A549 (cell line): ENCODE data around the gene SMPD1. TPM values are rescaled to one million over a fixed set of nuclear protein-coding genes. Genes with fewer than 3 reads are reported as not detected.

Source experiments
- ATAC-seq, 2 experiments: fragments of 200-7000 bp in 1 of 2; fragments of >200 bp in 1 of 2; cut with Nextera tagmentation in 1 of 2; cut with Tn5 transposase in 1 of 2; 3 replicates each; pipeline versions ENCODE4 v1.8.0 to v1.9.1; 2018 to 2020; ENCODE audit warnings: mild to moderate bottlenecking in 1 of 2, moderate library complexity in 1 of 2
- CTCF ChIA-PET: fragments of 300-600 bp; sonication (Branson Sonifier 250); formaldehyde crosslinking; extraction: SDS; loops from one replicate; lab custom pipeline; 2021; ENCODE audit warnings: antibody characterized with exemption, inconsistent platforms; lab: Yijun Ruan, JAX
- POLR2A ChIA-PET: fragments of 350-600 bp; formaldehyde crosslinking; extraction: SDS; loops from one replicate; lab custom pipeline; 2021; ENCODE audit warnings: antibody characterized with exemption, inconsistent platforms; lab: Yijun Ruan, JAX
- DNase-seq, 2 experiments: peaks; one replicate each; pipeline versions ENCODE4 v3.0.0 to v3.0.0-alpha.2; 2011 to 2016; ENCODE audit warnings: low read depth in 1 of 2, low spot score in 1 of 2
- FAIRE-seq: peaks from 2 replicates; lab custom pipeline; 2011; peaks lifted over from hg19 to GRCh38; lab: Jason Lieb, UNC
- H3K27ac ChIP-seq, 2 experiments: fragments of >200 bp; sonication (Bioruptor Twin); formaldehyde crosslinking; 3 replicates each; pipeline ENCODE4 v1.5.1; 2016 to 2017
- H3K4me1 ChIP-seq: fragments of >200 bp; sonication (Bioruptor Twin); formaldehyde crosslinking; 3 replicates; pipeline ENCODE4 v1.6.1; 2016
- H3K4me2 ChIP-seq: fragments of >200 bp; sonication (Bioruptor Twin); formaldehyde crosslinking; 3 replicates; pipeline ENCODE4 v1.6.1; 2016
- H3K4me3 ChIP-seq: fragments of >200 bp; sonication (Bioruptor Twin); formaldehyde crosslinking; 3 replicates; pipeline ENCODE4 v1.5.1; 2016
- H3K9me3 ChIP-seq: fragments of >200 bp; sonication (Bioruptor Twin); formaldehyde crosslinking; 3 replicates; pipeline ENCODE4 v1.6.1; 2016
- CBX8 ChIP-seq: fragments of 200-600 bp; sonication (generic); IDR thresholded peaks from 2 replicates; pipeline ENCODE4 v1.6.1; 2016
- CEBPB ChIP-seq, 2 experiments: fragments of >200 bp in 1 of 2; sonication (Bioruptor Twin) in 1 of 2; formaldehyde crosslinking in 1 of 2; IDR thresholded peaks; 2 replicates each; pipeline ENCODE4 v1.6.1; 2012 to 2016
- CHD2 ChIP-seq: fragments of 150-350 bp; IDR thresholded peaks from 2 replicates; pipeline ENCODE4 v1.6.1; 2014; ENCODE audit warnings: low read length; ENCODE audit not compliant: partially characterized antibody
- CHD4 ChIP-seq: fragments of 200-600 bp; sonication (generic); IDR thresholded peaks from 2 replicates; pipeline ENCODE4 v1.6.1; 2016; ENCODE audit warnings: antibody characterized with exemption, mild to moderate bottlenecking, borderline replicate concordance
- EP300 ChIP-seq, 2 experiments: fragments of >200 bp; sonication (Bioruptor Twin); formaldehyde crosslinking; IDR thresholded peaks; 2 replicates in 1 of 2; 3 replicates in 1 of 2; pipeline ENCODE4 v1.6.1; 2016 to 2017
- FOSL2 ChIP-seq, 2 experiments: fragments of 450-650 bp in 1 of 2; fragments of >200 bp in 1 of 2; sonication (Bioruptor Twin) in 1 of 2; formaldehyde crosslinking; IDR thresholded peaks; 2 replicates each; pipeline versions ENCODE4 v1.5.0 to v1.6.1; 2016 to 2020; ENCODE audit warnings: mild to moderate bottlenecking in 1 of 2, moderate library complexity in 1 of 2
- FOXS1 ChIP-seq: fragments of 250-450 bp; sonication (Bioruptor Pico); IDR thresholded peaks from 2 replicates; pipeline ENCODE4 v1.5.0; 2020; ENCODE audit warnings: mild to moderate bottlenecking, moderate library complexity
- HDAC2 ChIP-seq: fragments of 200-600 bp; sonication (generic); IDR thresholded peaks from 2 replicates; pipeline ENCODE4 v1.6.1; 2016
- HOXB13 ChIP-seq: fragments of 250-450 bp; sonication (Bioruptor Pico); IDR thresholded peaks from 2 replicates; pipeline ENCODE4 v1.5.0; 2020; ENCODE audit warnings: low read depth, mild to moderate bottlenecking, moderate library complexity
- HOXB5 ChIP-seq: fragments of 250-450 bp; sonication (Bioruptor Pico); IDR thresholded peaks from 2 replicates; pipeline ENCODE4 v1.5.0; 2020; ENCODE audit warnings: mild to moderate bottlenecking, moderate library complexity
- JUNB ChIP-seq: fragments of >200 bp; sonication (Bioruptor Twin); formaldehyde crosslinking; IDR thresholded peaks from 2 replicates; pipeline ENCODE4 v1.6.1; 2016
- KDM1A ChIP-seq: fragments of 200-600 bp; sonication (generic); IDR thresholded peaks from 2 replicates; pipeline ENCODE4 v1.6.1; 2016; ENCODE audit warnings: low read depth, mild to moderate bottlenecking
- MAFK ChIP-seq: fragments of 450-650 bp; IDR thresholded peaks from 2 replicates; pipeline ENCODE4 v1.6.1; 2014; ENCODE audit not compliant: partially characterized antibody
- MYC ChIP-seq: IDR thresholded peaks from 2 replicates; pipeline ENCODE4 v1.6.1; 2012; ENCODE audit warnings: mild to moderate bottlenecking, inconsistent platforms, low read length, improper control_type of control experiment, borderline replicate concordance
- NR3C1 ChIP-seq: fragments of >200 bp; sonication (Bioruptor Twin); formaldehyde crosslinking; IDR thresholded peaks from 3 replicates; pipeline ENCODE4 v1.6.1; 2017
- POLR2AphosphoS2 ChIP-seq: conservative IDR thresholded peaks from 2 replicates; pipeline ENCODE4 v1.6.1; 2012; ENCODE audit warnings: low read length, improper control_type of control experiment, inconsistent platforms
- RAD21 ChIP-seq, 2 experiments: fragments of >200 bp in 1 of 2; sonication (Bioruptor Twin) in 1 of 2; formaldehyde crosslinking in 1 of 2; IDR thresholded peaks in 1 of 2; conservative IDR thresholded peaks in 1 of 2; 2 replicates in 1 of 2; 3 replicates in 1 of 2; pipeline ENCODE4 v1.6.1; 2012 to 2018; ENCODE audit warnings: inconsistent platforms in 1 of 2
- RCOR1 ChIP-seq: fragments of 150-350 bp; IDR thresholded peaks from 2 replicates; pipeline ENCODE4 v1.6.1; 2014; ENCODE audit warnings: antibody characterized with exemption, low read length, low read depth
- RNF2 ChIP-seq: fragments of 200-600 bp; sonication (generic); IDR thresholded peaks from 2 replicates; pipeline ENCODE4 v1.6.1; 2016; ENCODE audit warnings: low read depth, mild to moderate bottlenecking, antibody characterized with exemption, moderate library complexity, borderline replicate concordance
- TFCP2L1 ChIP-seq: fragments of 250-450 bp; sonication (Bioruptor Pico); IDR thresholded peaks from 2 replicates; pipeline ENCODE4 v1.5.0; 2021; ENCODE audit warnings: mild to moderate bottlenecking
- USF2 ChIP-seq: fragments of 450-650 bp; IDR thresholded peaks from 2 replicates; pipeline ENCODE4 v1.6.1; 2014; ENCODE audit warnings: antibody characterized with exemption
- ZNF302 ChIP-seq: fragments of 250-450 bp; sonication (Bioruptor Pico); IDR thresholded peaks from 2 replicates; pipeline ENCODE4 v1.9.0; 2021; ENCODE audit warnings: inconsistent platforms, mild to moderate bottlenecking, moderate library complexity
- WGBS: methylation state at CpG from one replicate; pipeline ENCODE4 v1.1.6; 2017; ENCODE audit errors: missing lambda C conversion rate; 5-methylcytosine and 5-hydroxymethylcytosine counted together
- polyA plus RNA-seq, 4 experiments: library from polyadenylated mRNA; depleted of rRNA in 3 of 4; stranded (reverse); fragments of >200 nt; fragmentation: RNase III in 1 of 4; extraction: RNeasy Plus Mini Kit Qiagen cat#74134 plus additional on column Dnase treatment in 1 of 4; gene quantifications; 2 replicates in 3 of 4; 3 replicates in 1 of 4; pipeline ENCODE4 v1.2.3, GENCODE V29; 2011 to 2017
- TF ChIP-seq, protein P1 (sequence below): fragments of 150-350 bp; IDR thresholded peaks from 2 replicates; pipeline ENCODE4 v1.6.1; 2014; ENCODE audit warnings: low read depth, mild to moderate bottlenecking, low read length
- TF ChIP-seq, protein P2 (sequence below): IDR thresholded peaks from 2 replicates; pipeline ENCODE4 v1.6.1; 2012; ENCODE audit warnings: low read depth, borderline replicate concordance
- TF ChIP-seq, protein P3 (sequence below): fragments of 250-450 bp; sonication (Bioruptor Pico); IDR thresholded peaks from 2 replicates; pipeline ENCODE4 v1.5.0; 2021; ENCODE audit warnings: mild to moderate bottlenecking, moderate library complexity, borderline replicate concordance
- TF ChIP-seq, protein P4 (sequence below): fragments of 250-450 bp; sonication (Bioruptor Pico); IDR thresholded peaks from 2 replicates; pipeline ENCODE4 v1.5.0; 2020; ENCODE audit warnings: low read depth, mild to moderate bottlenecking, moderate library complexity

Gene SMPD1
- polyA plus RNA-seq, 2 of the 4 experiments (the other 2 are of a cell fraction), result 5.1 to 6.8 TPM

- Histone ChIP-seq H3K4me3 (no peak overlapping the region), H3K4me1 (peaks cover 18% of the 10 kb centered on the region), H3K4me2 (peak overlapping the region; percentile 37), H3K9me3 (no peaks in the 10 kb centered on the region), H3K27ac (peak overlapping the region in 1 of 2 experiments; percentile 9; a peak in 2 of 6 replicates)
- FAIRE-seq, result no peak
- ChIA-PET POLR2A (interaction anchor here (2.0 kb wide), 1 partner anchor 13 kb away, joined by 6 read pairs; the partner anchor contains the start of gene APBB1), CTCF (interaction anchor here (1.0 to 1.1 kb wide), 2 partner anchors 9 to 74 kb away, joined by 3 read pairs; no protein-coding TSS in a partner anchor)
- TF ChIP-seq HOXB5 (CRISPR knock-in tag) (no peak), FOSL2 (IDR thresholded peaks at IDR 0.05) (no peak), FOSL2 (CRISPR knock-in tag; IDR thresholded peaks at IDR 0.05) (peak; percentile 19; the same call in 1 of the 2 replicates), JUNB (peak; percentile 36; the same call in 1 of the 2 replicates)
- TF ChIP-seq, protein P1, sequence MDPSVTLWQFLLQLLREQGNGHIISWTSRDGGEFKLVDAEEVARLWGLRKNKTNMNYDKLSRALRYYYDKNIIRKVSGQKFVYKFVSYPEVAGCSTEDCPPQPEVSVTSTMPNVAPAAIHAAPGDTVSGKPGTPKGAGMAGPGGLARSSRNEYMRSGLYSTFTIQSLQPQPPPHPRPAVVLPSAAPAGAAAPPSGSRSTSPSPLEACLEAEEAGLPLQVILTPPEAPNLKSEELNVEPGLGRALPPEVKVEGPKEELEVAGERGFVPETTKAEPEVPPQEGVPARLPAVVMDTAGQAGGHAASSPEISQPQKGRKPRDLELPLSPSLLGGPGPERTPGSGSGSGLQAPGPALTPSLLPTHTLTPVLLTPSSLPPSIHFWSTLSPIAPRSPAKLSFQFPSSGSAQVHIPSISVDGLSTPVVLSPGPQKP, result no peak
- WGBS, result 5% methylated on average over 3 of the region's 3 CpGs
- peak; percentile 48 for DNase-seq
- ATAC-seq, result peak; percentile 79 to 87
Observed at GRCh38 chr11:6431861-6432260, 41.6 kb downstream of the SMPD1 start.

GRCh38 chr11:6433998-6434660 lies 43.9 kb downstream of the SMPD1 start:
- Histone ChIP-seq H3K4me1 (peaks cover 18% of the 10 kb centered on the region), H3K4me3 (no peak overlapping the region), H3K4me2 (no peak overlapping the region), H3K9me3 (no peaks in the 10 kb centered on the region), H3K27ac (no peak overlapping the region)
- ATAC-seq (no peak), FAIRE-seq (no peak), DNase-seq (no peak)
- WGBS, result 28% methylated on average over 5 of the region's 5 CpGs
- POLR2A ChIA-PET, result no interaction called here
- TF ChIP-seq POLR2AphosphoS2, result no peak
- no peak for TF ChIP-seq RAD21 (conservative IDR thresholded peaks at IDR 0.05 in 1 of 2, IDR thresholded peaks at IDR 0.05 in 1 of 2)
- no peak for TF ChIP-seq TFCP2L1 (CRISPR knock-in tag)
- TF ChIP-seq, protein P2, sequence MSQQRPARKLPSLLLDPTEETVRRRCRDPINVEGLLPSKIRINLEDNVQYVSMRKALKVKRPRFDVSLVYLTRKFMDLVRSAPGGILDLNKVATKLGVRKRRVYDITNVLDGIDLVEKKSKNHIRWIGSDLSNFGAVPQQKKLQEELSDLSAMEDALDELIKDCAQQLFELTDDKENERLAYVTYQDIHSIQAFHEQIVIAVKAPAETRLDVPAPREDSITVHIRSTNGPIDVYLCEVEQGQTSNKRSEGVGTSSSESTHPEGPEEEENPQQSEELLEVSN, result no peak
- TF ChIP-seq NR3C1, result no peak
- TF ChIP-seq ZNF302, result no peak
- no peak for TF ChIP-seq MAFK
- no peak for TF ChIP-seq MYC
- CTCF ChIA-PET, result interaction anchor here (0.9 to 1.5 kb wide), 2 partner anchors 9 to 25 kb away, joined by 3 to 5 read pairs; no protein-coding TSS in a partner anchor

- no peak for FAIRE-seq
Observed at GRCh38 chr11:6437423-6437822, 47.1 kb downstream of the SMPD1 start.

More at GRCh38 chr11:6437423-6437822, 47.1 kb downstream of the SMPD1 start:
- no peak for DNase-seq
- Histone ChIP-seq H3K4me1 (peaks cover 18% of the 10 kb centered on the region), H3K27ac (no peak overlapping the region), H3K9me3 (no peaks in the 10 kb centered on the region), H3K4me2 (no peak overlapping the region), H3K4me3 (no peak overlapping the region)
- no peak for ATAC-seq
- CTCF ChIA-PET, result interaction anchor here (1.5 to 3.1 kb wide), 5 partner anchors 10 to 54 kb away, joined by 5 to 26 read pairs (median 12); partner anchors contain the start of gene APBB1
- POLR2A ChIA-PET, result no interaction called here
- WGBS, result 75% methylated on average over 12 of the region's 12 CpGs
- TF ChIP-seq, protein P3, sequence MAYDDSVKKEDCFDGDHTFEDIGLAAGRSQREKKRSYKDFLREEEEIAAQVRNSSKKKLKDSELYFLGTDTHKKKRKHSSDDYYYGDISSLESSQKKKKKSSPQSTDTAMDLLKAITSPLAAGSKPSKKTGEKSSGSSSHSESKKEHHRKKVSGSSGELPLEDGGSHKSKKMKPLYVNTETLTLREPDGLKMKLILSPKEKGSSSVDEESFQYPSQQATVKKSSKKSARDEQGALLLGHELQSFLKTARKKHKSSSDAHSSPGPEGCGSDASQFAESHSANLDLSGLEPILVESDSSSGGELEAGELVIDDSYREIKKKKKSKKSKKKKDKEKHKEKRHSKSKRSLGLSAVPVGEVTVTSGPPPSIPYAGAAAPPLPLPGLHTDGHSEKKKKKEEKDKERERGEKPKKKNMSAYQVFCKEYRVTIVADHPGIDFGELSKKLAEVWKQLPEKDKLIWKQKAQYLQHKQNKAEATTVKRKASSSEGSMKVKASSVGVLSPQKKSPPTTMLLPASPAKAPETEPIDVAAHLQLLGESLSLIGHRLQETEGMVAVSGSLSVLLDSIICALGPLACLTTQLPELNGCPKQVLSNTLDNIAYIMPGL (CRISPR knock-in tag), result no peak
- TF ChIP-seq RAD21 (conservative IDR thresholded peaks at IDR 0.05 in 1 of 2, IDR thresholded peaks at IDR 0.05 in 1 of 2) (no peak), CEBPB (IDR thresholded peaks at IDR 0.05) (no peak), RCOR1 (no peak), HOXB13 (no peak), RNF2 (no peak), EP300 (IDR thresholded peaks at IDR 0.05) (no peak), HDAC2 (no peak), USF2 (no peak), KDM1A (no peak), CHD4 (no peak), CHD2 (no peak), FOXS1 (no peak), CBX8 (no peak), HOXB5 (CRISPR knock-in tag) (no peak), FOSL2 (IDR thresholded peaks at IDR 0.05) (no peak), FOSL2 (CRISPR knock-in tag; IDR thresholded peaks at IDR 0.05) (no peak)
- TF ChIP-seq, protein P4, sequence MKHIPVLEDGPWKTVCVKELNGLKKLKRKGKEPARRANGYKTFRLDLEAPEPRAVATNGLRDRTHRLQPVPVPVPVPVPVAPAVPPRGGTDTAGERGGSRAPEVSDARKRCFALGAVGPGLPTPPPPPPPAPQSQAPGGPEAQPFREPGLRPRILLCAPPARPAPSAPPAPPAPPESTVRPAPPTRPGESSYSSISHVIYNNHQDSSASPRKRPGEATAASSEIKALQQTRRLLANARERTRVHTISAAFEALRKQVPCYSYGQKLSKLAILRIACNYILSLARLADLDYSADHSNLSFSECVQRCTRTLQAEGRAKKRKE, result no peak
